Gastroesophageal sphincter (tissue), 4 donors: Measurements from ENCODE around the gene UMPS. TPM values are rescaled to one million over a fixed set of nuclear protein-coding genes. Genes with fewer than 3 reads are reported as not detected.
A peak's percentile ranks its signal among the peaks of the same experiment; 100 is the strongest.

Source experiments
- ATAC-seq: fragments of 150-250 bp; one replicate; pipeline ENCODE4 v1.9.1; 2016; ENCODE audit warnings: mild to moderate bottlenecking, moderate library complexity
- H3K27ac ChIP-seq, 4 donors: fragments of 200-600 bp; sonication (generic) in 3 of 4; 1 replicate in 3 of 4; 2 replicates in 1 of 4; pipeline ENCODE4 v1.5.1; 2016 to 2019
- H3K27me3 ChIP-seq: fragments of 200-600 bp; sonication (generic); one replicate; pipeline ENCODE4 v1.5.1; 2019
- H3K36me3 ChIP-seq, 2 donors: fragments of 200-600 bp; sonication (generic); one replicate each; pipeline ENCODE4 v1.5.1; 2019; ENCODE audit warnings: control low read depth in 1 of 2
- H3K4me1 ChIP-seq, 3 donors: fragments of 200-600 bp; sonication (generic); 1 replicate in 2 of 3; 2 replicates in 1 of 3; pipeline ENCODE4 v1.5.1; 2016 to 2019; ENCODE audit warnings: control low read depth in 2 of 3
- H3K4me3 ChIP-seq, 2 donors: fragments of 200-600 bp; sonication (generic); one replicate each; pipeline ENCODE4 v1.5.1; 2019; ENCODE audit warnings: mild to moderate bottlenecking in 1 of 2, moderate library complexity in 1 of 2
- H3K9me3 ChIP-seq, 3 donors: fragments of 200-600 bp; sonication (generic); one replicate each; pipeline ENCODE4 v1.5.1; 2017 to 2019; ENCODE audit warnings: control low read depth in 2 of 3
- EP300 ChIP-seq: sonication (generic); formaldehyde crosslinking; IDR thresholded peaks from one replicate; pipeline ENCODE4 v1.6.1; 2017; ENCODE audit warnings: antibody characterized with exemption, mild to moderate bottlenecking
- POLR2A ChIP-seq, 2 donors: fragments of 450-650 bp; IDR thresholded peaks; one replicate each; pipeline ENCODE4 v1.6.1; 2017; ENCODE audit warnings: antibody characterized with exemption in 2 of 2, mild to moderate bottlenecking in 2 of 2, moderate library complexity in 1 of 2
- POLR2AphosphoS5 ChIP-seq: sonication (generic); formaldehyde crosslinking; IDR thresholded peaks from one replicate; pipeline ENCODE4 v1.6.1; 2017; ENCODE audit warnings: antibody characterized with exemption
- WGBS, 2 donors: methylation state at CpG; one replicate each; pipeline ENCODE4 v1.1.5; 2018; ENCODE audit warnings: low coverage in 1 of 2; 5-methylcytosine and 5-hydroxymethylcytosine counted together
- total RNA-seq, 4 donors: library from RNA; depleted of rRNA; stranded (reverse); fragments of >200 nt; gene quantifications; one replicate each; pipeline ENCODE4 v1.1.0, GENCODE V29; 2016
- TF ChIP-seq, protein P1 (sequence below), 4 experiments: fragments of 200-600 bp in 2 of 4; fragments of 450-650 bp in 2 of 4; sonication (generic) in 1 of 4; IDR thresholded peaks; one replicate each; pipeline ENCODE4 v1.5.1; 2017 to 2019; ENCODE audit warnings: antibody characterized with exemption in 4 of 4, mild to moderate bottlenecking in 2 of 4, moderate library complexity in 2 of 4

UMPS gene
- total RNA-seq, 4 donors from 2014 or later: 18.5 to 24.3 (median 20.7) TPM

DNA sequence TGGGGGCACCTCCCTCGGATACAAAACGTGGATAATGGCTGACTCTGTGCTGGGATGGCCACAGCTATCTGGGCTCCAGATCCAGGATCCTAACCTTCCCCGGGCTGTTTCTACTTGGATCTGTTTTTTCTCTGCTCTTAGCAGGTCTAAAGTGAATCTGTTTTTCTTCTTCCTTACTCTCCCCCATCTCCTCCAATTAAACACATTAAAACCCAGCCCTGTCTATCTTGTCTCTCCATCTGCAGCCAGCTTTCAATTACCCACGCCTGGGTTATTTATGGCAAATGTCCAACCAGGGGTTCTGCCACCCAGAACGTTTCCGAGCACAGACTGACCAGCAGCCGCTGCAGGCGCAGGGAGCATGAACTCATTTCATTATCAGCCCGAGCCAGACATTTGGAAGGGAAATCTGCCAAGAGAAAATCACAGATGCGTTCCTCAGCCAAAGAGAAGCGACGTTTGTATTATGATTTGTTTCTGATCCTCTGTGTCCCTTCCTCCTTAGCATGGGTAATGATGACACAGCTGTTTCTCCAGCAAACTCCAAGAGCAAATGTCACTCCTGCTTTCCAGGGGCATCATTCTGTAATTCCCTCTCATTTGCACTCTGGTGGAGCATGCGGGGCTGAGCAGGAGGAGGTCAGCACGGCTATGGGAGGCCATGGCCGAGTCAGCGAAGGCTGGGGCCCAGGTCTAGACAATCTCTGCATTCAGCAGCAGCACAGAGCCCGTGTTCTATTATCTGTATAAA is 42.0 kb downstream of the UMPS start:
- peaks cover 0 to 52% of the 10 kb centered on the region in 2 donors for H3K36me3 ChIP-seq
- H3K9me3 ChIP-seq: no peaks in the 10 kb centered on the region
- ATAC-seq: peak; percentile 37
- no peak overlapping the region for H3K4me3 ChIP-seq
- H3K4me1 ChIP-seq: peaks cover 4 to 59% (median 26%) of the 10 kb centered on the region in 3 donors
- peak overlapping the region; percentile 19 to 79 (median 55) for H3K27ac ChIP-seq
- TF ChIP-seq, protein P1, sequence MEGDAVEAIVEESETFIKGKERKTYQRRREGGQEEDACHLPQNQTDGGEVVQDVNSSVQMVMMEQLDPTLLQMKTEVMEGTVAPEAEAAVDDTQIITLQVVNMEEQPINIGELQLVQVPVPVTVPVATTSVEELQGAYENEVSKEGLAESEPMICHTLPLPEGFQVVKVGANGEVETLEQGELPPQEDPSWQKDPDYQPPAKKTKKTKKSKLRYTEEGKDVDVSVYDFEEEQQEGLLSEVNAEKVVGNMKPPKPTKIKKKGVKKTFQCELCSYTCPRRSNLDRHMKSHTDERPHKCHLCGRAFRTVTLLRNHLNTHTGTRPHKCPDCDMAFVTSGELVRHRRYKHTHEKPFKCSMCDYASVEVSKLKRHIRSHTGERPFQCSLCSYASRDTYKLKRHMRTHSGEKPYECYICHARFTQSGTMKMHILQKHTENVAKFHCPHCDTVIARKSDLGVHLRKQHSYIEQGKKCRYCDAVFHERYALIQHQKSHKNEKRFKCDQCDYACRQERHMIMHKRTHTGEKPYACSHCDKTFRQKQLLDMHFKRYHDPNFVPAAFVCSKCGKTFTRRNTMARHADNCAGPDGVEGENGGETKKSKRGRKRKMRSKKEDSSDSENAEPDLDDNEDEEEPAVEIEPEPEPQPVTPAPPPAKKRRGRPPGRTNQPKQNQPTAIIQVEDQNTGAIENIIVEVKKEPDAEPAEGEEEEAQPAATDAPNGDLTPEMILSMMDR (IDR thresholded peaks at IDR 0.05): no peak
- peak; percentile 50 for TF ChIP-seq POLR2AphosphoS5
- 0 to 15% methylated on average over 5 to 13 of the region's 17 CpGs for WGBS, 2 donors
- no peaks in the 10 kb centered on the region for H3K27me3 ChIP-seq

DNA sequence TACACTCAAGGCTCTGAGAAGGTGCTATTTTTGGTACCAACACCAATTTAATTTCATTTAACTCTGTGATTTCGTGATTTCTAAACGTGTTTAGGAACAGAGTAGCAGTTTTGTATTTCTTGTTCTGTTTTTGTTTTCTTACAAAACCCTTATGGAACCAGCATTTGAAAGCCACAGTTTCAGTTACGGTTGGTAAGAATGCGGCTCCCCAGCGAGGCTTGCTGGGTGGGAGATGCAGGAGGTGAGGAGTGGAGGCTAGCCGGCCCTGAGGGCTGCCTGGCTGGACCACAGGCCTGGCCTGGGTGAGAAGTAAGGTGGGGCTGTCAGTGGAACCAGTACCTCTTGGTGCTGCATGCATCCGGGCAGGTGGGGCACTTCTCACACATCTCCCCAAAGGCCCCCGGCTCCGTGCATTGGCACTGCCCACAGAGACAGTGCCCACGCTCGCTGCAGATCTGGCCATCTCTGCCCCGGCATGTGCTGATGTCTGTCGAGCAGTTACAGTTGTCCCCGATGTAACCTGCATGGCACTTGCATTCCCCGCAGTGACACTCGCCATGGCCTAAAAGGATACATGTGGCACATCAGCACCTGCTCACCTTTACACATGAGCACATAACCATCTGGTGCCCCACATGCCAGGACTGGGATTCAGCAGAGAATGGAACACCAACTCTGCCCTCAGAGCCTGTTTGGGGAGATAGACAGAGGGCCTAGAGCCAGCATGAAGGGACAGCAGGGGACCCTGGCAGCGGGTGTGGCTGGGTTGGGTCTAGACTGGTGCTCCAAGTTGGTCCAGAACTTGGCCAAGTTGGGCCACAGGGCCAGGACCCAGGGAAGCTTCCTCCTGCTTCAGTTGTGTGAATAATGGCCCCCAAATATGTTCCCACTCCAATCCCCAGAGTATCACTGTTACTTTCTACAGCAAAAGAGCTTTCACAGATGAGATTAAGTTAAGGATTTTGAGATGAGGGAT is 43.4 kb downstream of the UMPS start:
- Histone ChIP-seq H3K27me3 (no peaks in the 10 kb centered on the region), H3K27ac (peak overlapping the region in 3 of 4 donors; percentile 61 to 79 (median 68)), H3K9me3 (no peaks in the 10 kb centered on the region), H3K4me3 (no peak overlapping the region), H3K36me3 (peaks cover 0 to 39% of the 10 kb centered on the region in 2 donors), H3K4me1 (peaks cover 4 to 69% (median 26%) of the 10 kb centered on the region in 3 donors)
- WGBS, 2 donors: 87 to 93% methylated on average over 5 of the region's 17 CpGs
- TF ChIP-seq POLR2AphosphoS5 (no peak), POLR2A (IDR thresholded peaks at IDR 0.05) (no peak), EP300 (no peak)
- ATAC-seq: peak; percentile 7

DNA sequence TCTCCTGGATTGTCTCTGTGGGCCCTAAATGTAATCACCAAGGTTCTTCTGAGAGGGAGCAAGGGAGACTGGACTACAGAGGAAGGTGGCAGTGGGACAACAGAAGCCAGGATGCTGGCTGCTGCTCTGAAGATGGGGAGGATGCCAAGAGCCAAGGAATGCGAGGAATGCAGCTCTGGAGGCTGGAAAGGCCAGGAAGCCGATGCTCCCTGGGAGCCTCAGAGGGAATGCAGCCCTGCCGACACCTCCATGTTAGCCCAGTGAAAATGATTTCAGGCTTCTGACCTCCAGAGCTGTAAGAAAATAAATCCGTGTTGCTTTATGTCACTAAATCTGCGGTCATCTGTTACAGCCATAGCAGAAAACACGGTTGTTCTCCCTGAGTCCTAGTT is 44.1 kb downstream of the UMPS start:
- peak; percentile 69 for ATAC-seq

DNA sequence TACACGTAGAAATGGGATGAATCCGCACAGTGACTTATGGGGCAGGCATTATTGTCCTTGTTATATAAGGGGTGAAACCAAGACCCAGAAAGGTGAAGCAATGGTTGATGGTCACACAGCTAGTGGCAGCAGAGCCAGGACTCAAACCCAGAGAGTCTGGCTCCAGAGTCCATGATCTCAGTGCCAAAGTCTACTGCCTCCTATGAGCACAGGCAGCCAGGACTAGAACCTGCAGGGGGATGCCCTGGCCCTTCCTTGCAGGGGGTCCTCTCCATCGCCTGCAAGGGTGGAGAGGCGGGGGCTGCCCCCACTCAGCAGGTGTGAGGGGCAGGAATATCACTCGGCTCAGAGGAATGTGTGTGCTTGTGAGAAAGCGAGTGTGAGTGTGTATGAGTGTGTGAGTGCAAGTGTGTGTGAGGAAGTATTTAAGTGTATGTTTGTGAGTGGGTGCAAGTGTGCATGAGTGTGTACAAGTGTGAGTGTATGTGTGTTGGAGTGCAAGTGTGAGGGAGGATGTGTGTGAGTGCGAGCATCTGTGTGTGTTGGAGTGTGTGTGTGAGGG is 44.7 kb downstream of the UMPS start:
- no peaks in the 10 kb centered on the region for H3K9me3 ChIP-seq
- H3K36me3 ChIP-seq: peaks cover 0 to 26% of the 10 kb centered on the region in 2 donors
- ATAC-seq: no peak
- TF ChIP-seq, protein P1 (IDR thresholded peaks at IDR 0.05): no peak
- TF ChIP-seq POLR2AphosphoS5 (no peak), POLR2A (IDR thresholded peaks at IDR 0.05) (no peak), EP300 (no peak)
- H3K4me1 ChIP-seq: peaks cover 6 to 82% (median 36%) of the 10 kb centered on the region in 3 donors
- H3K4me3 ChIP-seq: no peak overlapping the region
- peak overlapping the region in 3 of 4 donors; percentile 61 to 79 (median 68) for H3K27ac ChIP-seq
- 72 to 86% methylated on average over 5 to 7 of the region's 7 CpGs for WGBS, 2 donors
- H3K27me3 ChIP-seq: no peaks in the 10 kb centered on the region

More for the DNA sequence above, 44.1 kb downstream of the UMPS start:
- no peaks in the 10 kb centered on the region for H3K9me3 ChIP-seq
- H3K27me3 ChIP-seq: no peaks in the 10 kb centered on the region
- WGBS, 2 donors: 27 to 32% methylated on average over 2 to 5 of the region's 6 CpGs
- peaks cover 4 to 76% (median 30%) of the 10 kb centered on the region in 3 donors for H3K4me1 ChIP-seq
- peaks cover 0 to 32% of the 10 kb centered on the region in 2 donors for H3K36me3 ChIP-seq
- no peak overlapping the region for H3K4me3 ChIP-seq
- no peak for TF ChIP-seq EP300
- no peak for TF ChIP-seq POLR2AphosphoS5
- no peak for TF ChIP-seq POLR2A (IDR thresholded peaks at IDR 0.05)
- TF ChIP-seq, protein P1 (IDR thresholded peaks at IDR 0.05): no peak
- H3K27ac ChIP-seq: peak overlapping the region in 3 of 4 donors; percentile 61 to 79 (median 68)

DNA sequence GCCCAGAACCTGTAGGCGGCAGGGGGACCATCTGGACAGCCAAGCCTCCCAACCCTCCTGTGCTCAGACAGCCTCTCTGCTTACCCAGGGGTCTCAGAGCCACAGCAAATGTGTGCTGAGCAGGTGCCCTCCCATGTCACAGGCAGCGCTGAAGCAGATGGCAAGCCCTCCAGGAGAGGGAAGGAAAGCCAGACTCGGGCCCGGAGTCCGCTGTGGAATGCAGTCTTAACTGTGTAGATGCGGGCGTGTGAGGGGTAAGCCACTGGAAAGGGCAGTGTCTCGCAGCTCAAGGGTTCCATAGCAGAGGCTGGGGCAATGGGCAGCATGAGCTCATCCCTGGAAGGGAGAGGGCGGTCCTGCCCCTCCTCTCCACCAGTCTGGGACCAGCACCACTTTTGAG is 45.6 kb downstream of the UMPS start:
- Histone ChIP-seq H3K36me3 (peaks cover 0 to 23% of the 10 kb centered on the region in 2 donors), H3K4me1 (peaks cover 9 to 82% (median 40%) of the 10 kb centered on the region in 3 donors), H3K27ac (peak overlapping the region in 1 of 4 donors; percentile 79), H3K27me3 (no peaks in the 10 kb centered on the region), H3K9me3 (no peaks in the 10 kb centered on the region), H3K4me3 (no peak overlapping the region)
- ATAC-seq: no peak
- no peak for TF ChIP-seq POLR2A (IDR thresholded peaks at IDR 0.05)
- no peak for TF ChIP-seq EP300
- TF ChIP-seq, protein P1 (IDR thresholded peaks at IDR 0.05): no peak
- TF ChIP-seq POLR2AphosphoS5: no peak
- WGBS, 2 donors: 83 to 90% methylated on average over 1 to 7 of the region's 9 CpGs
